OCI-M2 (cell line): ENCODE results near the gene S100A3.
"Not testable (repeated sequence)": the region's sequence is repeated elsewhere in the genome, so short reads cannot be mapped to it uniquely, and the experiment has no call there.

ENCODE experiments used
- DNase-seq: peaks from one replicate; lab custom pipeline; 2025; ENCODE audit not compliant: unreplicated experiment; lab: John Stamatoyannopoulos, UW

Gene S100A3

DNA sequence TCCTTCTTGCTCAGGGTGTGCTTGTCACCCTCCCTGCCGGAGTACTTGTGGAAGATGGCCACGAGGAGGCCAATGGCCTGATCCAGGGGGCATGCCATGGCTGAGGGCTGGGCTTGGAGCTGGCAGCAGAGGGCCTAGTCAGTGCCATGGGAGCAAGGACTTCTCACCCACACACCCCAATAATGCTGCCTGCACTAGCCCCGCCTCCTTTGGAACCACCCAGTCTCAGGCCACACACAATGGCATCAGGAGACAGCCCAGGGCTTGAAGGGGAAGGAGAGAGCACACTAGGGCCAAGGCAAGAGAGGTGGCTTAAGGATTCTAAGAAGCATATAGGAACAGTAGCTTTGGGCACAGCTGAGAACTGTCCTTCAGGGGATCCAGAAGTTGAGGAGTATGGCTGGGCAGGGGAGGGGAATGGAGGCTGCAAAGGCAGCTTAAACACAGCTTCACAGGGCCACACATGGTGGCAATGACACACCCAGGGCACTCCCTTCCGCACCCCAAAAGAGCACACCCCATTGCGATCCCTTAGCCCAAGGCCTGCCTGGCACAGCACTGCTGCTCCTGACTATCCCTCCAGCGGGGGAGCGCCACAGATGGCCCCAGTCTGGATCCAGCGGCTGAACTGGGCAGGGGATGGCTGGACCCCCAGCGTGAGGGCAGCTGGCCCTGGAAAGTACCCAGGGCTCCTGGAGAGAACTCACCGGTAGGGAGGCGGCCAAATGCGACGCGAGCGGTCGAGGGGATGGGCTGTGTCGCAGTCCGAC is 13.6 kb downstream of the S100A3 start, which contains the start of gene S100A6:
TSS of gene S100A6 (minus strand) at position 750 of the 770 bp plus-strand sequence. CDS start at position 98, 652 bp downstream.
- no peak for DNase-seq

DNA sequence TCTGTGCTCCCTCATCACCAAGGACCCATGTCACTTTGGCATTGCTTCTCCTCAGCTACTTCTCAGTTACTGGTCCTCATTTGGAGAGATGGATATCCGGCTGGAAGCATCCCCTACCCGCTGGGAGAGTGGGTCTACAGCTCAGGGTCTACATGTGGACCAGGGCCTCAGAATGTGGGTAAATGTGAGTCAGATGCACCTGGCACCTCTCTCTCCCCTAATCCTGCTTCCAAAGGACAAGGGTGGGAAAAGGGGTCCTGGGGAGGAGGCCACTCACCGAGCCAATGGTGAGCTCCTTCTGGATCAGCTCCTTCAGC is 14.2 kb downstream of the S100A3 start:
- DNase-seq = no peak

- DNase-seq = no peak
These were observed 14.7 kb downstream of the S100A3 start for GRCh38 chr1:153534226-153534924.

GRCh38 chr1:153533689-153534201 is 15.3 kb downstream of the S100A3 start:
- no peak for DNase-seq

DNA sequence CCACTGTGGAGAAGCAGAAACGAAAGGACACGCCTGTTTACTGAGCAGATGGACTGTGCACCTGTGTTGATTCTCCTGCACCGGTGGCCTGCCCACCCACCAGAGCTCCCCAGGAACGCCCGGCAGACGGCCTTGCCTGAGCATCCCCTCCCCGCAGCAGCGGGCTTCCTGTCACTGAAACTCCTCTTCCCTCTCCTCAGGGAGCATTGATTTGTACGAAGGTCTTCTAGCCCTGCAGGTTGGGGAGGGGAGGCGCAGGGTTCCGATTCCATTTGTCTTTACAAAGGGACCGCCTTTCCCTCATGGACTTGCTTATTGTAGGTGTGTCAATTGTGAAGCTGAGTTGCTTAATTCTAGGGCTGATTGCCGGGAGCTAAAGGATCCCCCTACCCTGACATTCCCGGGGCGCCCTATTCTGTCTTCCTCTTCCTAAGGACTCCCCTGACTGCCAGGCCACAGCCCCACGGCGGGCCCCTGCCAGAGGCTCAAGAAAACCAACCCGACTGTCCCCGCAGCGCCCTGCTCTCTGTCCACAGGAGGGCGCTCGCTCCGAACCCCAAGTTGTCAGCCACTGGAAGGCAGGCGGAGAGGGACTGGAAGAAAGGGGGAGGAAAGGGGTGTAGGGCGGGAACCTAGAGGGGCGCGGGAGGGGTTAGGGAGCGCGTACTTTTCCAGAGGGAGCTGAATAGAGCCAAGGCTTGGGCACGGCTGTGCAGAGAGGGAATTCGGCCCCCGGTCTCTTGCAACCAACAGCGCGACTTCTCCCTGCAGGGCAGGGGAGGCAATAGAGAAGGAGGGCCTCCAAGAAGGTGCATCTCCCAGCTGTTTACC is 16.1 kb downstream of the S100A3 start:
- DNase-seq = no peak

GRCh38 chr1:153532181-153532580 is 16.9 kb downstream of the S100A3 start:
- no peak for DNase-seq

DNA sequence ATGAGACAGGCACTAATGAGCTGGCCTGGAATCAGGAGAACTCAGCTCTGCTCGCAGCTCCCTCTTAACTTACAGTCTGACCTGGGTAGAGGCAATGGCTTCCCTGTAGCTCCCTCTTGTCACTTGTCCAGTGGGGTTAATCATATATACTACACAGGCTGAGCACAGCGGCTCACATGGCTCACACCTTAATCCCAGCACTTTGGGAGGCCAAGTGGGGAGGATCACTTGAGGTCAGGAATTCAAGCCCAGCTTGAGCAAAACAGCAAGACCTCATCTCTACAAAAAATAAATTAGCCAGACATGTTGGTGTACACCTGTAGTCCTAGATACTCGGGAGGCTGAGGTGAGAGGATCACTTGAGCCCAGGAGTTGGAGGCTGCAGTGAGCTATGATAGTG is 17.4 kb downstream of the S100A3 start:
- DNase-seq = no peak

DNA sequence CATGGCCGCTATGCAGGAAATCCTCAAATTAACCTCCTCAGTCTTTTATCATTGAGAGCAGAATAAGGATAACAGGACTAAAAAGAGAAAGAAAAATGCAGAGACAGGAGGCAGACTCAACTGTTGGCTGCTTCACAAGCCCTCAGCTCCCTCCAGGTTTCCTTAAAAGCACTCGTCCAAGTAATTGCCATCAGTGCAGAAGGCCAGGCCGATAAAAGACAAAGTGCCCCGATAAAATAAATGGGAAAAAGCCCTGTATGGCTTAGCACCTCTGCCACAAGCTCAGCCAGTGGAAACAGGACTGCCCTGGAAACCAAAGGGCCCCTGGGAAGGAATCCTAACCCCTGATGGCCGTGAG is 21.4 kb downstream of the S100A3 start:
- no peak for DNase-seq

DNA sequence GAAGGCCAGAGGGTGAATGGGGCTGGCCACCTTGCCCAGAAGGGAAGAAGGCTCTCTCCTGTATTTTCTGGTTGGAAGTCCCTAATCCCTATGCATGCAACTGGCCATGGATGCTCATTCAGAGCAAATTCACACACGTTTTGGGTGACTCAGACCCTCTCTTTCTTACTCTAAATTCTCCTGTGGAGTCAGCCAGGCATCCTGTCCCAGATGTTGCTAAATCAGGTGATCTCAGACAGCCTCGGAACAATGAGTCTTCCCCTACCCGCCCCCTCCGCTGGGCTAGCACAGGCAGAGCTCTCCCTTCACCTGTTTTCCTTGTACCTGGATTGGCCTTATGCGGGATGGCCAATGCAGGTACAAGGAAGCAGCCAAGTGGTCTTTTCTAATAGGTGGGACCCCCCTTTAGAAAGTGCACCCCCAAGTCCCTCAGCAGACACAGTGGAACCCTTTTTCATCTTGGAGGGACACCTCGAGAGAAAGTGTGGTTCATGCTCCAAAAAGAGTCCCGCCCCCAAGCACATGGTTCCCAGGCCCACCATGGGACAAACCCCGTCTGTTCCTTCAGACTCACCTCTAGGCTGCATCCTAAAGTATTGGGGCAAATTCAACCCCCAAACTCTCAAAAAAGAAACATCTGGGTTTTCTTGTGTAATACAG is 21.9 kb downstream of the S100A3 start:
- no peak for DNase-seq

- no peak for DNase-seq
These were observed 22.9 kb downstream of the S100A3 start for GRCh38 chr1:153526132-153526543.

- DNase-seq = no peak
These were observed 23.9 kb downstream of the S100A3 start for GRCh38 chr1:153525088-153525728.

GRCh38 chr1:153522353-153523048 is 26.6 kb downstream of the S100A3 start:
- DNase-seq = not testable (repeated sequence)

DNA sequence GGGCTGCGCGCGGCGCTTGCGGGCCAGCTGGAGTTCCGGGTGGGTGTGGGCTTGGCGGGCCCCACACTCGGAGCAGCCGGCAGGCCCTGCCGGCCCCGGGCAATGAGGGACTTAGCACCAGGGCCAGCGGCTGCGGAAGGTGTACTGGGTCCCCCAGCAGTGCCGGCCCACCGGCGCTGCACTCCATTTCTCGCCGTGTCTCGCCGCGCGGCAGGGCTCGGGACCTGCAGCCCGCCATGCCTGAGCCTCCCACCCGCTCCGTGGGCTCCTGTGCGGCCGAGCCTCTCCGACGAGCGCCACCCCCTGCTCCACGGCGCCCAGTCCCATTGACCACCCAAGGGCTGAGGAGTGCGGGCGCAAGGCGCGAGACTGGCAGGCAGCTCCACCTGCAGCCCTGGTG is 27.2 kb downstream of the S100A3 start:
- DNase-seq = not testable (repeated sequence)

- no peak for DNase-seq
These were observed 28.1 kb downstream of the S100A3 start for GRCh38 chr1:153520818-153521476.

DNA sequence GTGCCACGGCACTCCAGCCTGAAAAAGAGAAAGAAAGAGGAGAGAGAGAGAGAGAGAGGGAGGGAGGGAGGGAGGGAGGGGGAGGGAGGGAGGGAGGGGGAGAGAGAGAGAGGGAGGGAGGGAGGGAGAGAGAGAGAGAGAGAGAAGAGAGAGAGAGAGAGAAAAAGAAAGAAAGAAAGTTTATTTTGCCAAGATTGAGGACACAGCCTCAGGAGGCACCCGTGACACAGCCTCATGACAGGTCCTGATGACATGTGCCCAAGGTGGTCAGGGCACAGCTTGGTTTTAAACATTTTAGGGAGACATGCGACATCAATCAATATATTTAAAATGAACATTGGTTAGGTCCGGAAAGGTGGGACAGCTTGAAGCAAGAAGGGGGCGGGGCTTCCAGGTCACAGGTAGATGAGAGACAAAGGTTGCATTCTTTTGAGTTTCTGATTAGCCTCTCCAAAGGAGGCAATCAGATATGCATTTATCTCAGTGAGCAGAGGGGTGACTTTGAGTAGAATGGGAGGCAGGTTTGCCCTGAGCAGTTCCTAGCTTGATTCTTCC is 28.8 kb downstream of the S100A3 start:
- not testable (repeated sequence) for DNase-seq

DNA sequence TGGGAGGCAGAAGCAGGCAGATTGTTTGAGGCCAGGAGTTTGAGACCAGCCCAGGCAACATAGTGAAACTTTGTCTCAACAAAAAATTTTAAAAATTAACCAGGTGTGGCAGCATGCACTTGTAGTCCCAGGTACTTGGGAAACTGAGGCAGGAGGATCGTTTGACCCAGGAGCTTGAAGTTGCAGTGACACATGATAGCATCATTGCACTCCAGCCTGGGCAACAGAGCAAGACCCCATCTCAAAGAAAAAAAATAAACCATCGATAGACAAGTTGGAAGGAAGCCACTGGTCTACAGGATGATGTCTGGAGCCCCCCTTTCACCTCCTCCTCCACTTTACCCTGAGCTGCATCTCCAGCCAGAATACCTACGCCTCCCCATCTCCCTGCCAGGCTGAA is 29.8 kb downstream of the S100A3 start:
- DNase-seq = no peak

DNA sequence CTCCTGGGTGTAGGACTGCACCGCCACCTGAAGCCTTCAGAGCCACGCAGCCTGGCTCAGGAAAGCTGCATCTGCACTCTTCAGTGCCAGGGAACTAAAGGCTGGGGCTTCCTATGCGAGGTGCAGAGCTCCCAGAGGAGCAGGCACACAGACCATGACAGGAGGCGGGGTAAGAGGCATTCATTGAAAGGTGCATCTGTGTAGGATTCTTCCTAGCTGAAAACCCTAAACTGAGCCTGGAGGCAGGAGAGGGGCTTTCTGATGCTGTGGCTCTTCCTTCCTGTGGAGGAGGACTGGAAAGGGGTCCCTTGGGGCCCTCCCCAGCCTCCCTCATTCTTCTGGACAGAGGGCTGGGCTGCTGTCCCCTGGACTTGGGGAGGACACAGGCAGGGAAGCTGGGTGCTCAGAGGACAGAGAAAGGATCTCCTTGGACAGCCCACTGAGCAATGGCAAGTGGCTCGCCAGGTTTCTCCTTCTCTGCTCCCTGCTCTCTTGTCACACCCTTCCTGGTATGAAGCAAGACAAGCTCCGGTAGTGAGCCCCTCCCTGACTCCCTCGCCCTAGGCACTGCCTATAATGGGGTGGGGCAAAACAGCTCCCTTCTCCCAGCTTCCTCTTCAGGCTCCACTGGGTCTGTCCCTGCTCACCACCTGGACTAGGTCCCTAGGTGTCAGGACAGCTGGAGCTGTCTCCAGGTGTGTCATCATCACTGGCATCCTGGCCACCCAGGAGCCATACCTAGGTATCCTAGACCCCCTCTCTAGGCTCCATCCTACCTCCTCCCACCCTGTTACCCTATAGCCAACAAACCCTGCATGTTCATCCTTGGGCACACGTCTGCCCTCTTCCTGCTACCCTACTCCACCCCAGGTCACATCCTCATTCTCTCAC is 33.3 kb downstream of the S100A3 start:
- no peak for DNase-seq

DNA sequence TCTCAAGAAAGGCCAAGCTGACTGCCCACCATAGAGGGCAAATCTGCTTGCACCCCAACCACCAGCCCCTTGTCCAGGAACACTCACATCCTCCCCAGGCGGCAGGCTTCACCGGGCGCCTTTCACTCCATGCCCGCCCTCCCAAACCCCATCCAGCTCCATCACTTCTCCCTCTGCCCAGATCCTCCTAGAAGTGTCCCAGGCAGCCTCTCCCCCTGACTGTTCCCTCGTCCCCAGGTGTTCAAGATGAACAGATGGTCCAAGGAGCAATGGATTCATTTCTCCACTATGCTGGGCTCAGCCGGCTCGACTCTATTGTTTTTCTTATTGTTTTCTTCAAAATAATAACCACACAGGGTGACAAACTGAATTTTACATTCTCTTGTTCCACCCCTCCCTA is 35.4 kb downstream of the S100A3 start:
- DNase-seq = no peak
